Heart right ventricle (tissue), 16 donors: Measurements from ENCODE around the gene MIA2. TPM values are rescaled to one million over a fixed set of nuclear protein-coding genes. Genes with fewer than 3 reads are reported as not detected.
"Not testable (repeated sequence)": the region's sequence is repeated elsewhere in the genome, so short reads cannot be mapped to it uniquely, and the experiment has no call there.

Experiments used
- ATAC-seq, 8 donors: fragments of 200-7000 bp; cut with Tn5 transposase; one replicate each; pipeline ENCODE4 v1.9.1; 2020; ENCODE audit warnings: mild to moderate bottlenecking in 8 of 8, moderate library complexity in 8 of 8, moderate number of reproducible peaks in 1 of 8
- DNase-seq, 2 donors: peaks; one replicate each; pipeline ENCODE4 v3.0.0-alpha.2; 2020
- H3K27ac ChIP-seq, 10 donors: fragments of 200-600 bp; sonication (generic) in 2 of 10; one replicate each; pipeline versions ENCODE4 v1.5.0 to v1.8.0; 2020 to 2022; ENCODE audit warnings: mild to moderate bottlenecking in 3 of 10
- H3K27me3 ChIP-seq, 7 donors: fragments of 200-600 bp; one replicate each; pipeline ENCODE4 v1.8.0; 2021 to 2022; ENCODE audit warnings: mild to moderate bottlenecking in 2 of 7
- H3K36me3 ChIP-seq, 9 donors: fragments of 200-600 bp; sonication (generic) in 1 of 9; one replicate each; pipeline versions ENCODE4 v1.5.0 to v1.8.0; 2020 to 2022; ENCODE audit warnings: mild to moderate bottlenecking in 2 of 9
- H3K4me1 ChIP-seq, 9 donors: fragments of 200-600 bp; sonication (generic) in 1 of 9; one replicate each; pipeline versions ENCODE4 v1.5.0 to v1.8.0; 2020 to 2022; ENCODE audit warnings: mild to moderate bottlenecking in 4 of 9
- H3K4me3 ChIP-seq, 10 donors: fragments of 200-600 bp; sonication (generic) in 2 of 10; one replicate each; pipeline versions ENCODE4 v1.5.0 to v1.8.0; 2020 to 2022; ENCODE audit warnings: mild to moderate bottlenecking in 7 of 10, moderate library complexity in 2 of 10
- H3K9me3 ChIP-seq, 11 donors: fragments of 200-600 bp in 10 of 11; sonication (generic) in 2 of 11; one replicate each; pipeline versions ENCODE4 v1.5.0 to v1.8.0; 2013 to 2022; ENCODE audit warnings: mild to moderate bottlenecking in 2 of 11, control low read depth in 1 of 11, moderate library complexity in 1 of 11
- CTCF ChIP-seq, 9 donors: fragments of 200-600 bp; sonication (generic) in 2 of 9; IDR thresholded peaks; one replicate each; pipeline versions ENCODE4 v1.5.0 to v1.8.0; 2021 to 2022; ENCODE audit warnings: antibody characterized with exemption in 9 of 9, mild to moderate bottlenecking in 5 of 9, moderate library complexity in 1 of 9
- WGBS, 2 donors: extraction: QIAGEN DNeasy Blood & Tissue Kit; methylation state at CpG; one replicate each; pipeline ENCODE4 v1.1.7; 2013; ENCODE audit warnings: inconsistent platforms in 1 of 2; 5-methylcytosine and 5-hydroxymethylcytosine counted together
- intact Hi-C, 10 donors: fragments of 100-400 bp; cut with DNase I; formaldehyde crosslinking; loops; one replicate each; pipeline versions ENCODE4 v1.11.1 to v1.14.2; 2022
- polyA plus RNA-seq, 2 donors: library from polyadenylated mRNA; stranded (reverse); fragments of 200-250 nt; gene quantifications; one replicate each; pipeline ENCODE4 v1.2.3, GENCODE V29; 2013
- total RNA-seq, 10 donors: library from RNA; stranded (reverse); fragmentation: NEBNext Ultra II Directional in 3 of 10; extraction: Animal tissue kit (Norgen Biotek cat#: 25700) in 3 of 10; gene quantifications; one replicate each; pipeline versions ENCODE4 v1.2.1 to v1.2.4, GENCODE V29; 2021 to 2023
- donor health status: Arrhythmogenic right ventricular cardiomyopathy.
- donor health status: ischemic (EF 13 %, LVEDD 7.1; RV severe dilation, severe dysfunction).
- donor health status: healthy with polysubstance abuse.
- donor health status: DM: no; HTN: yes; CAD: no.
- donor health status: DM: no; HTN: no; CAD: no.
- donor health status: ischemic (EF 25% LVEDD 6.9; RV normal size, moderate dysfunction).
- donor health status: ischemic (EF 25% LVEDD 5.7; RV mildly dilated, moderate dysfunction).
- donor health status: healthy.
- donor health status: DM: yes; HTN: yes; CAD: no.
- donor health status: Ischemic cardiomyopathy.
- donor health status: ischemic (EF 35%, LVEDD 5.7; RV mildly dilated, moderate dysfunction).
- donor health status: nonischemic (EF 11% LVEDD 7.7; RV severe dilation, severe dysfunction).
- donor health status: DM: yes; HTN: yes; CAD: no.
- donor health status: PGD.
- donor health status: ischemic (EF 29% LVEDD 5.4; RV normal size, mild dysfunction).
- donor health status: nonischemic (EF 23%, LVEDD 6.1; RV moderate dilation, normal function).

MIA2 gene
- total and polyA plus RNA-seq, 12 donors, result 8.0 to 34.6 (median 22.3) TPM

- DNase-seq (no peak), ATAC-seq (no peak)
- Histone ChIP-seq H3K27ac (peak overlapping the region in 1 of 10 donors; percentile 38), H3K4me3 (no peak overlapping the region), H3K9me3 (no peaks in the 10 kb centered on the region), H3K36me3 (no peaks in the 10 kb centered on the region), H3K27me3 (no peaks in the 10 kb centered on the region), H3K4me1 (peaks cover 0 to 39% (median 0%) of the 10 kb centered on the region in 9 donors)
- WGBS, 2 donors, result 83 to 84% methylated on average over 3 of the region's 3 CpGs
- no peak for TF ChIP-seq CTCF (IDR thresholded peaks at IDR 0.05)
- intact Hi-C loops, result loop anchor here in 1 of 10 donors (5.0 kb wide), 1 partner anchor 138 kb away; no protein-coding TSS in a partner anchor
Observed at GRCh38 chr14:39229601-39230110, 4.1 kb upstream of the MIA2 start.

GRCh38 chr14:39230416-39231035 lies 3.2 kb upstream of the MIA2 start:
- WGBS, 2 donors, result 89% methylated on average over 5 of the region's 5 CpGs
- no peak for ATAC-seq
- intact Hi-C loops, result loop anchor here in 1 of 10 donors (5.0 kb wide), 1 partner anchor 137 kb away; no protein-coding TSS in a partner anchor

GRCh38 chr14:39231751-39232553 lies 1.8 kb upstream of the MIA2 start:
- Histone ChIP-seq H3K4me1 (peaks cover 0 to 40% (median 0%) of the 10 kb centered on the region in 9 donors), H3K27ac (peak overlapping the region in 1 of 10 donors; percentile 62)
- not testable (repeated sequence) for H3K9me3 ChIP-seq, H3K4me3 ChIP-seq, DNase-seq, H3K27me3 ChIP-seq, H3K36me3 ChIP-seq
- intact Hi-C loops, result loop anchor here in 1 of 10 donors (5.0 kb wide), 1 partner anchor 135 kb away; no protein-coding TSS in a partner anchor
- peak in 7 of 9 donors; percentile 12 to 49 (median 45) for TF ChIP-seq CTCF (IDR thresholded peaks at IDR 0.05)
- WGBS, 2 donors, result 88 to 89% methylated on average over 11 of the region's 11 CpGs
- peak in 4 of 8 donors; percentile 49 to 72 (median 54) for ATAC-seq

More at GRCh38 chr14:39230416-39231035, 3.2 kb upstream of the MIA2 start:
- TF ChIP-seq CTCF (IDR thresholded peaks at IDR 0.05), result no peak
- Histone ChIP-seq H3K9me3 (no peaks in the 10 kb centered on the region), H3K36me3 (no peaks in the 10 kb centered on the region), H3K4me1 (peaks cover 0 to 40% (median 0%) of the 10 kb centered on the region in 9 donors), H3K27me3 (no peaks in the 10 kb centered on the region), H3K27ac (no peak overlapping the region), H3K4me3 (no peak overlapping the region)
- DNase-seq, result no peak
